Camera-type eye (tissue), 1 donor: Measurements from ENCODE around the gene FCN2. TPM values are rescaled to one million over a fixed set of nuclear protein-coding genes. Genes with fewer than 3 reads are reported as not detected.

ENCODE experiments used
- total RNA-seq: library from RNA; depleted of rRNA; stranded (reverse); fragments of >200 nt; gene quantifications from one replicate; pipeline ENCODE4 v1.2.3, GENCODE V29; 2014

The FCN2 gene
- not detected for total RNA-seq

GRCh38 chr9:134880484-134881312 lies at the start of gene FCN2:
TSS of gene FCN2 (plus strand) at chr9:134880810. CDS start at chr9:134880822, 12 bp downstream.

GRCh38 chr9:134917431-134918373 lies 37.1 kb downstream of the FCN2 start, which contains the start of gene FCN1:
TSS of gene FCN1 (minus strand) at chr9:134917912. CDS start at chr9:134917871, 41 bp downstream.

Other genes with a start within 250 kb of the FCN2 start
- 407 TPM for gene COL5A1, start 239.0 kb upstream of the FCN2 start, total RNA-seq
- gene FCN1, start 37.1 kb downstream of the FCN2 start, total RNA-seq, result 4.9 TPM
- 48.8 TPM for gene OLFM1, start 206.9 kb downstream of the FCN2 start, total RNA-seq